T47D (cell line): ENCODE measurements around the gene CFTR.

Source experiments
- DNase-seq, 2 experiments: peaks; one replicate each; pipeline versions ENCODE4 v3.0.0 to v3.0.0-alpha.2; 2011 to 2012; ENCODE audit warnings: low read depth in 1 of 2, low spot score in 1 of 2
- JUND ChIP-seq: IDR thresholded peaks from 2 replicates; pipeline ENCODE4 v1.6.1; 2012; ENCODE audit warnings: low read depth
- in situ Hi-C: cut with HindIII; loops from 2 replicates; pipeline ENCODE4 v1.10.0; 2016; ENCODE audit warnings: low sequenced_read_pairs, low pct_unique_long_range_greater_than_20kb

Gene CFTR

GRCh38 chr7:117645481-117646165, 165.8 kb downstream of the CFTR start:
- DNase-seq: no peak
- in situ Hi-C loops: no loop called here
- no peak for TF ChIP-seq JUND

GRCh38 chr7:117648203-117648866, 168.5 kb downstream of the CFTR start:
- DNase-seq: no peak
- in situ Hi-C loops: no loop called here
- no peak for TF ChIP-seq JUND

GRCh38 chr7:117652943-117653680, 173.3 kb downstream of the CFTR start:
- in situ Hi-C loops: no loop called here
- no peak for TF ChIP-seq JUND
- DNase-seq: no peak

- in situ Hi-C loops: no loop called here
- DNase-seq: no peak
Measured at GRCh38 chr7:117654780-117655179, 175.0 kb downstream of the CFTR start.

GRCh38 chr7:117656806-117657205, 177.0 kb downstream of the CFTR start:
- DNase-seq: no peak
- in situ Hi-C loops: no loop called here
- no peak for TF ChIP-seq JUND

More at GRCh38 chr7:117654780-117655179, 175.0 kb downstream of the CFTR start:
- no peak for TF ChIP-seq JUND

GRCh38 chr7:117659531-117660011, 179.7 kb downstream of the CFTR start:
- in situ Hi-C loops: no loop called here
- no peak for TF ChIP-seq JUND
- DNase-seq: no peak

GRCh38 chr7:117661328-117661727, 181.5 kb downstream of the CFTR start:
- in situ Hi-C loops: no loop called here
- TF ChIP-seq JUND: no peak
- no peak for DNase-seq

GRCh38 chr7:117664047-117664446, 184.2 kb downstream of the CFTR start:
- TF ChIP-seq JUND: no peak
- in situ Hi-C loops: no loop called here
- no peak for DNase-seq

GRCh38 chr7:117665368-117665767, 185.5 kb downstream of the CFTR start:
- no peak for DNase-seq
- in situ Hi-C loops: no loop called here
- TF ChIP-seq JUND: no peak

GRCh38 chr7:117666031-117666430, 186.2 kb downstream of the CFTR start:
- in situ Hi-C loops: no loop called here
- TF ChIP-seq JUND: no peak
- no peak for DNase-seq

- in situ Hi-C loops: no loop called here
- no peak for DNase-seq
- no peak for TF ChIP-seq JUND
Measured at GRCh38 chr7:117666689-117667088, 186.9 kb downstream of the CFTR start.

GRCh38 chr7:117667456-117667855, 187.6 kb downstream of the CFTR start:
- no peak for TF ChIP-seq JUND
- DNase-seq: no peak

GRCh38 chr7:117669818-117670217, 190.0 kb downstream of the CFTR start:
- no peak for DNase-seq
- in situ Hi-C loops: no loop called here
- TF ChIP-seq JUND: no peak

More at GRCh38 chr7:117667456-117667855, 187.6 kb downstream of the CFTR start:
- in situ Hi-C loops: no loop called here
